CD4-positive, alpha-beta memory T cell (primary cell): ENCODE data around the gene DEF6. TPM values are rescaled to one million over a fixed set of nuclear protein-coding genes. Genes with fewer than 3 reads are reported as not detected.

Source experiments
- CTCF ChIA-PET: fragments of 350-600 bp; sonication (Branson Sonifier 250); formaldehyde crosslinking; loops from one replicate; lab custom pipeline; 2021; ENCODE audit warnings: inconsistent platforms; ENCODE audit not compliant: partially characterized antibody; lab: Charles Lee
- POLR2A ChIA-PET: fragments of 350-600 bp; sonication (Branson Sonifier 250); formaldehyde crosslinking; loops from one replicate; lab custom pipeline; 2021; ENCODE audit not compliant: partially characterized antibody; lab: Charles Lee
- DNase-seq, 5 donors: peaks; one replicate each; pipeline versions ENCODE4 v3.0.0 to v3.0.0-alpha.2; 2020 to 2022; ENCODE audit warnings: mixed read lengths in 1 of 5
- H3K27ac ChIP-seq: one replicate; pipeline ENCODE4 v1.7.0; 2013; ENCODE audit warnings: low read depth, low read length
- H3K27me3 ChIP-seq: 2 replicates; pipeline ENCODE4 v1.7.0; 2013; ENCODE audit warnings: mild to moderate bottlenecking, low read length, moderate library complexity; ENCODE audit not compliant: insufficient read depth
- H3K36me3 ChIP-seq: 2 replicates; pipeline ENCODE4 v1.7.0; 2013; ENCODE audit warnings: mild to moderate bottlenecking, low read length, moderate library complexity; ENCODE audit not compliant: insufficient read depth
- H3K4me1 ChIP-seq: 2 replicates; pipeline ENCODE4 v1.7.0; 2013; ENCODE audit warnings: mild to moderate bottlenecking, low read length, moderate library complexity; ENCODE audit not compliant: insufficient read depth
- H3K4me3 ChIP-seq, 2 donors: one replicate each; pipeline ENCODE4 v1.7.0; 2013; ENCODE audit warnings: low read length in 2 of 2, mild to moderate bottlenecking in 1 of 2
- H3K9me3 ChIP-seq, 2 donors: one replicate each; pipeline ENCODE4 v1.7.0; 2013; ENCODE audit warnings: low read length in 2 of 2, control low read depth in 1 of 2; ENCODE audit not compliant: control insufficient read depth in 1 of 2
- H3K27ac Mint-ChIP-seq, 7 donors: one replicate each; pipeline ENCODE4 v1.8.0; 2020 to 2021; ENCODE audit warnings: mixed read lengths in 7 of 7, mild to moderate bottlenecking in 6 of 7, inconsistent platforms in 3 of 7, moderate library complexity in 3 of 7
- H3K27me3 Mint-ChIP-seq, 2 donors: one replicate each; pipeline ENCODE4 v1.8.0; 2020 to 2021; ENCODE audit warnings: mixed read lengths in 2 of 2
- H3K36me3 Mint-ChIP-seq, 2 donors: one replicate each; pipeline ENCODE4 v1.8.0; 2020 to 2021; ENCODE audit warnings: mixed read lengths in 2 of 2, inconsistent platforms in 1 of 2, mild to moderate bottlenecking in 1 of 2
- H3K4me1 Mint-ChIP-seq, 4 donors: one replicate each; pipeline ENCODE4 v1.8.0; 2020 to 2021; ENCODE audit warnings: mixed read lengths in 4 of 4, mild to moderate bottlenecking in 1 of 4
- H3K4me3 Mint-ChIP-seq, 8 donors: one replicate each; pipeline ENCODE4 v1.8.0; 2020 to 2021; ENCODE audit warnings: mixed read lengths in 8 of 8, mild to moderate bottlenecking in 7 of 8, moderate library complexity in 6 of 8, inconsistent platforms in 3 of 8
- H3K9me3 Mint-ChIP-seq, 8 donors: one replicate each; pipeline ENCODE4 v1.8.0; 2020 to 2021; ENCODE audit warnings: mixed read lengths in 8 of 8, mild to moderate bottlenecking in 5 of 8, inconsistent platforms in 3 of 8, moderate library complexity in 1 of 8
- intact Hi-C: fragments of 100-400 bp; cut with micrococcal nuclease; formaldehyde crosslinking; loops from one replicate; pipeline ENCODE4 v1.15.1; 2023
- polyA plus RNA-seq, 2 donors: library from polyadenylated mRNA; unstranded; fragments of 300-500 nt; fragmentation: Illumina TruSeq; gene quantifications; one replicate each; pipeline ENCODE4 v1.2.3, GENCODE V29; 2021
- total RNA-seq, 2 experiments: library from RNA; stranded (reverse); gene quantifications; one replicate each; pipeline ENCODE4 v1.2.3, GENCODE V29; 2021

DEF6 gene
- total and polyA plus RNA-seq, 4 experiments from 2014 or later = 77.3 to 236 (median 201) TPM

- Histone ChIP-seq H3K36me3 (no peaks in the 10 kb centered on the region), H3K4me3 (peak overlapping the region; percentile 76 to 94), H3K4me1 (peaks cover 49% of the 10 kb centered on the region), H3K27me3 (no peaks in the 10 kb centered on the region), H3K27ac (peak overlapping the region; percentile 92), H3K9me3 (no peaks in the 10 kb centered on the region)
- Mint-ChIP-seq H3K36me3 (peaks cover 0 to 12% of the 10 kb centered on the region in 2 donors), H3K27me3 (no peaks in the 10 kb centered on the region), H3K27ac (peak overlapping the region; percentile 94 to 100 (median 99)), H3K4me3 (peak overlapping the region; percentile 93 to 100 (median 98)), H3K9me3 (peaks cover 0 to 2% (median 0%) of the 10 kb centered on the region in 8 donors), H3K4me1 (peaks cover 32 to 52% (median 43%) of the 10 kb centered on the region in 4 donors)
- ChIA-PET CTCF (interaction anchor here (0.9 to 3.6 kb wide), 6 partner anchors 9 to 434 kb away, joined by 3 to 29 read pairs (median 4); partner anchors contain the start of genes DEF6 and RPL10A), POLR2A (interaction anchor here (0.7 to 1.9 kb wide), 15 partner anchors 8 to 1022 kb away, joined by 3 to 13 read pairs (median 4); partner anchors contain the start of genes HMGA1, RPL10A and TEAD3)
- DNase-seq = no peak
- intact Hi-C loops = loop anchor here (10.0 kb wide), 1 partner anchor 374 kb away; the partner anchor contains the start of genes ANKS1A and TAF11
Measured at GRCh38 chr6:35258858-35259193, 38.8 kb upstream of the DEF6 start.

GRCh38 chr6:35259194-35259947 is 38.2 kb upstream of the DEF6 start, which contains the start of gene ZNF76:
Gene ZNF76 (plus strand): TSS chr6:35259735. CDS start chr6:35281152, 21,417 bp downstream.
- Histone ChIP-seq H3K4me3 (peak within 1 kb of the TSS; percentile 76 to 94), H3K36me3 (no peaks in the 10 kb centered on the region), H3K27ac (peak within 1 kb of the TSS; percentile 92), H3K4me1 (peaks cover 54% of the 10 kb centered on the region), H3K27me3 (no peaks in the 10 kb centered on the region), H3K9me3 (no peaks in the 10 kb centered on the region)
- Mint-ChIP-seq H3K27me3 (no peaks in the 10 kb centered on the region), H3K4me3 (peak within 1 kb of the TSS; percentile 95 to 100 (median 98)), H3K9me3 (peaks cover 0 to 2% (median 0%) of the 10 kb centered on the region in 8 donors), H3K27ac (peak within 1 kb of the TSS; percentile 94 to 100 (median 99)), H3K4me1 (peaks cover 37 to 57% (median 48%) of the 10 kb centered on the region in 4 donors), H3K36me3 (peaks cover 0 to 12% of the 10 kb centered on the region in 2 donors)
- intact Hi-C loops = loop anchor here (10.0 kb wide), 1 partner anchor 375 kb away; the partner anchor contains the start of genes ANKS1A and TAF11
- POLR2A ChIA-PET = interaction anchor here (0.7 to 1.9 kb wide), 15 partner anchors 9 to 1023 kb away, joined by 3 to 13 read pairs (median 4); partner anchors contain the start of genes HMGA1, RPL10A and TEAD3
- DNase-seq = peak; percentile 93 to 95 (median 94)
- CTCF ChIA-PET = interaction anchor here (0.9 to 3.6 kb wide), 6 partner anchors 9 to 433 kb away, joined by 3 to 29 read pairs (median 4); partner anchors contain the start of genes DEF6 and RPL10A

- Histone ChIP-seq H3K36me3 (no peaks in the 10 kb centered on the region), H3K27ac (peak overlapping the region; percentile 92), H3K4me3 (peak overlapping the region; percentile 4 to 94), H3K27me3 (no peaks in the 10 kb centered on the region), H3K9me3 (no peaks in the 10 kb centered on the region), H3K4me1 (peaks cover 59% of the 10 kb centered on the region)
- H3K27ac Mint-ChIP-seq = peak overlapping the region; percentile 94 to 99 (median 97)
- no peaks in the 10 kb centered on the region for H3K27me3 Mint-ChIP-seq
- intact Hi-C loops = loop anchor here (10.0 kb wide), 1 partner anchor 375 kb away; the partner anchor contains the start of genes ANKS1A and TAF11
- ChIA-PET POLR2A (interaction anchor here (1.0 to 1.9 kb wide), 11 partner anchors 9 to 208 kb away, joined by 3 to 13 read pairs (median 5); partner anchors contain the start of gene RPL10A), CTCF (interaction anchor here (1.0 to 3.6 kb wide), 4 partner anchors 8 to 433 kb away, joined by 3 to 29 read pairs (median 4); partner anchors contain the start of gene DEF6)
- DNase-seq = peak; percentile 75 to 93 (median 80)
- peaks cover 0 to 2% (median 0%) of the 10 kb centered on the region in 8 donors for H3K9me3 Mint-ChIP-seq
- H3K4me1 Mint-ChIP-seq = peaks cover 40 to 62% (median 51%) of the 10 kb centered on the region in 4 donors
- H3K36me3 Mint-ChIP-seq = peaks cover 0 to 12% of the 10 kb centered on the region in 2 donors
- H3K4me3 Mint-ChIP-seq = peak overlapping the region; percentile 84 to 96 (median 91)
Measured at GRCh38 chr6:35259948-35260590, 37.5 kb upstream of the DEF6 start.

- ChIA-PET CTCF (no interaction called here), POLR2A (interaction anchor here (1.6 kb wide), 1 partner anchor 207 kb away, joined by 6 read pairs; the partner anchor contains the start of gene RPL10A)
- H3K9me3 Mint-ChIP-seq = peaks cover 0 to 2% (median 0%) of the 10 kb centered on the region in 8 donors
- H3K36me3 ChIP-seq = no peaks in the 10 kb centered on the region
- intact Hi-C loops = no loop called here
- peak overlapping the region; percentile 84 to 96 (median 91) for H3K4me3 Mint-ChIP-seq
- H3K27me3 ChIP-seq = no peaks in the 10 kb centered on the region
- peaks cover 44 to 67% (median 55%) of the 10 kb centered on the region in 4 donors for H3K4me1 Mint-ChIP-seq
- no peaks in the 10 kb centered on the region for H3K9me3 ChIP-seq
- H3K27ac ChIP-seq = peak overlapping the region; percentile 92
- peak overlapping the region; percentile 4 to 94 for H3K4me3 ChIP-seq
- H3K4me1 ChIP-seq = peaks cover 59% of the 10 kb centered on the region
- DNase-seq = no peak
- H3K36me3 Mint-ChIP-seq = peaks cover 0 to 12% of the 10 kb centered on the region in 2 donors
- H3K27me3 Mint-ChIP-seq = no peaks in the 10 kb centered on the region
- H3K27ac Mint-ChIP-seq = peak overlapping the region; percentile 94 to 99 (median 97)
Measured at GRCh38 chr6:35260591-35261570, 36.7 kb upstream of the DEF6 start.

- Mint-ChIP-seq H3K36me3 (peaks cover 2 to 12% of the 10 kb centered on the region in 2 donors), H3K27me3 (no peaks in the 10 kb centered on the region), H3K4me1 (peaks cover 45 to 68% (median 57%) of the 10 kb centered on the region in 4 donors), H3K4me3 (peak overlapping the region in 2 of 8 donors; percentile 32 to 52), H3K9me3 (peaks cover 0 to 2% (median 0%) of the 10 kb centered on the region in 8 donors), H3K27ac (peak overlapping the region in 6 of 7 donors; percentile 13 to 99 (median 73))
- H3K4me3 ChIP-seq = no peak overlapping the region
- H3K4me1 ChIP-seq = peaks cover 59% of the 10 kb centered on the region
- H3K27me3 ChIP-seq = no peaks in the 10 kb centered on the region
- H3K9me3 ChIP-seq = no peaks in the 10 kb centered on the region
- no peaks in the 10 kb centered on the region for H3K36me3 ChIP-seq
- no peak overlapping the region for H3K27ac ChIP-seq
- CTCF ChIA-PET = no interaction called here
- intact Hi-C loops = no loop called here
- POLR2A ChIA-PET = no interaction called here
- DNase-seq = no peak
Measured at GRCh38 chr6:35262596-35262995, 35.0 kb upstream of the DEF6 start.
